CD4-positive, alpha-beta T cell treated with Interleukin-15 for 1 hour (primary cell): ENCODE results near the gene CCDC136.

Source experiments
- DNase-seq: peaks from one replicate; pipeline ENCODE4 v3.0.0-alpha.2; 2020

CCDC136 gene

DNA sequence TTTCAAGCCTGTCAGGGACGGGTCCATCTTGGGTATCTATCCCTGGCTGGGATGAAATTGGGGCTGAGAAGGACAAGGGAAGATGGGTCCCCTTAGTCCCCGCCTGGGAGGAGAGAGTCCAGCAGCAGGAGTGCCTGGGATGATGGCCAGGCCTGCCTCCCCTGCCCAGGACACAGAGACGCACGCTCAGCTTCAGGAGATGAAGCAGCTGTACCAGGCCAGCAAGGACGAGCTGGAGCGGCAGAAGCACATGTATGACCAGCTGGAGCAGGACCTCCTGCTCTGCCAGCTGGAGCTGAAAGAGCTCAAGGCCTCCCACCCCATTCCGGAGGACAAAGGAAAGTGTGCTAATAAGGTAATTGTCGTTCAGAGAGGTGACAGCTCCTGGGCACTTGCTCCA is 15.4 kb downstream of the CCDC136 start:
- DNase-seq = no peak

DNA sequence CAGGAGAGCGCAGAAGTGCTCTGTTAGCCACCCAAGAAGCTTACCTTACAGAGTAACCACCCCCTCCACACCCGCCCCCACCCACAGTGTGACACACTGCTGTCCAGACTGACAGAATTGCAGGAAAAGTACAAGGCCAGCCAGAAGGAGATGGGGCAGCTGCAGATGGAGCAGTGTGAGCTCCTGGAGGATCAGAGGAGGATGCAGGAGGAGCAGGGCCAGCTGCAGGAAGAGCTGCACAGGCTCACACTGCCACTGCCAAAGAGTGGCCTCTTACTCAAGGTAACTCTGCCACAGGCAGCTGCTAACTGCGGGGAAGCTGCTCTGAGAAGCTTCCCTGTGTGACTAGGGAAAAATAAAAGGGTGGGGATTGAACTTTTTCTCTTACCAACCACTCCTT is 17.6 kb downstream of the CCDC136 start:
- no peak for DNase-seq

DNA sequence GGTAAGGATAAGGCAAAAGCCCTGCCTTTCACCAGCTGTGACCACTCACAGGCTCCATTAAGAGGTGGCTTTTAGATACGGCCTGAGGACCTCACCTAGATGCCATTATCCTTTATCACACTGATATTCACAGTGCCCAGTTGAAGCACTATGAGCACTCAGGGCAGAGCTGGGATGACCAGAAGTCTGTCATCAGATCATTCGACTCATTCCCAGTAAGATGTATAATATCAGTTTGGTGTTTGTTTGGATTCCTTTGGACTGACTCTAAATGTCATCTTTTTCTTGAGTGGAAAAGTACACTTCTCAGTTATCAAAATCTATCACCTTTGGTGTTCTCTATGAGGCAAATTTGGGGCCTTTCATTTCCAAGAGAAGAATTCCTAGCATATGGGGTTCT is 18.7 kb downstream of the CCDC136 start:
- no peak for DNase-seq

DNA sequence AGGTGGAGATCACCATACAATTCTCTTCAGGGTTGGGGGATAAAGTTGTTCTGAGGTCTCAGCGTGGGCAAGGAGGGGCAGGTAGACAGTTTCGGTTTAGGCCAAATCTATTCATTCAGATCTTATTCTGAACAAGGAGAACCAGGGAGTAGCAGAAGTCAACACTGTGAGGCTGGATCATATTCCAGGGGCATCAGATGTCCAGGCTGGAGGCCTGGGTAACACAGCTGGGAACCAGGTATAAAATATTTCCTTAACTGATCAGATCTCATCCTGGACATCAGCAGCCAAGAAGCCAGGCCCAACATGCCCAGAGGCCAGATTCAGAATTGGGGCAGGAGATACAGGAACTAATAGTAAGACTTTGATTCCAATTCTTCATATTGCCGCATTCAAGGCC is 19.2 kb downstream of the CCDC136 start:
- DNase-seq = no peak

DNA sequence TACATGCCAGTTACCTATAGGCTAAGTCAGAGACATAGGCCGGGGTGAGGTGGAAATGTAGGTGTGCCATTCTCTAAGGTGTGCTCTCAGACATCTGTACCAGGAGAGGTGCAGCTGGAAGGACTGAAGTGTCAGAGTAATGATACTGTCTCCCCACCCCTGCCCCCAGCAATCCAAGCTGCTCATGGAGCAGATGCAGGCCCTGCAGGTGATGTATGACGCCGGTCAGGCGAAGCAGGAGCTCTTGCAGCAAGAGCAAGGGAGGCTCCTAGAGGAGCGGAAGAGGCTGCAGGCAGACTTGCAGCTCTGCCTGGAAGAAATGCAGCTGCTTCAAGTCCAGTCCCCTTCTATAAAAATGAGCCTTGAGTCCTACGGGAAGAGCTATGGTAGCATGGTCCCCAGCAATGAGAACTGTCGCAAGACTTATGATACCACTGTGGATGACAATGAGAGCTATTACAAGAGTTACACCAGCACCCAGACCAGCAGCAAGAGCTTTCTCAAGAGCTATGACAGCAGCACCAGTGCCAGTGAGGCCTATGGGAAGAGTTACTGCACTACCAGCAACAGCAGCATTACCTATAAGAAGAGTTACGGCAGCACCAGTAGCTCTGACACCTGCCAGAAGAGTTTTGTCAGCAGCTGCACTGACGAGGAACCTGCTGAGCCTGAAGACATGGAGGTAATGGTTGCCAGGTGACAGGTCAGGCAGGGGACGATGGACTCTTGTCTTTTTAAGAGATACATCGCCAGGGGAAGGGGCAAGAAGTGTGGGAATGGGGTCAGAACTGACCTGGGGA is 20.1 kb downstream of the CCDC136 start:
- no peak for DNase-seq

DNA sequence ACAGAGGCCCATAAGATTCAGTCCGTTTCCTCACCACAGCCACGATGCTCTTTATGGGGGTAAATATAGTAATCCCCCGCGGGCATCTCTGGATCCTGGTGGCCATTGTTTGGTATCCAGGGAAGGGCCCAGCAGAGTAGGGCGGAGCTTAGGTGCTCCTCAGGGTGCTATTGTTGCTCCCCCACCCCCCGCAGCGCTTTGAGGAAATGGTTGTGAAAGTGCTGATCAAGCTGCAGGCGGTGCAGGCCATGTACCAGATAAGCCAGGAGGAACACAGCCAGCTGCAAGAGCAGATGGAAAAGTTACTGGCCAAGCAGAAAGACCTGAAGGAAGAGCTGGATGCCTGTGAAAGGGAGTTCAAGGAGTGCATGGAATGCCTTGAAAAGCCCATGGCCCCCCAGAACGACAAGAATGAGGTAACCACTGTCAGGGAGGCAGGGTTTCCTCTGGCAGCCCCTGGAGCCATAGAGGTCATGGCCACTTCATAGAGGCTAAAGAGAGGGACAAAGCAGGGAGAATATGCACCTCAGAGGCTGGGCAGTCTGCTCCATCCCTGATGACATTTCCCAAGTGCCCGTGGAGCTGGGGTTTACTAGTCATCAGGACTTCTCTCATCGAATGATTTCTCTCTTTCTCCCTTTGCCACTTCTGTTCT is 20.9 kb downstream of the CCDC136 start:
- DNase-seq = no peak

DNA sequence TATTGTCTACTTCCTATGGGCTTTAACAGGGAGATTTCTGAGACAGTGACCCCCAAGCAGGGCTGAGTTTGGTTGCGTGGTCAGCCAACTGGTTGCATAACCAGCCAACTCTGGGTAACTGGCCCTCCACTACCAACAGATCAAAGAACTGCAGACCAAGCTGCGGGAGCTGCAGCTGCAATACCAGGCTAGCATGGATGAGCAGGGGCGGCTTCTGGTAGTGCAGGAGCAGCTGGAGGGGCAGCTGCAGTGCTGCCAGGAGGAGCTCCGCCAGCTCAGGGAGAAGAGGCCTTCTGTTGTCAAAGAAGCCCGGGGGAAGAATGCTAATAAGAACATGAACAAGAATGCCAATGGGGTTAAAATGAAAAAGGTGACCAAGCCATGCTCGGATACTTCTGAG is 22.7 kb downstream of the CCDC136 start:
- no peak for DNase-seq

DNA sequence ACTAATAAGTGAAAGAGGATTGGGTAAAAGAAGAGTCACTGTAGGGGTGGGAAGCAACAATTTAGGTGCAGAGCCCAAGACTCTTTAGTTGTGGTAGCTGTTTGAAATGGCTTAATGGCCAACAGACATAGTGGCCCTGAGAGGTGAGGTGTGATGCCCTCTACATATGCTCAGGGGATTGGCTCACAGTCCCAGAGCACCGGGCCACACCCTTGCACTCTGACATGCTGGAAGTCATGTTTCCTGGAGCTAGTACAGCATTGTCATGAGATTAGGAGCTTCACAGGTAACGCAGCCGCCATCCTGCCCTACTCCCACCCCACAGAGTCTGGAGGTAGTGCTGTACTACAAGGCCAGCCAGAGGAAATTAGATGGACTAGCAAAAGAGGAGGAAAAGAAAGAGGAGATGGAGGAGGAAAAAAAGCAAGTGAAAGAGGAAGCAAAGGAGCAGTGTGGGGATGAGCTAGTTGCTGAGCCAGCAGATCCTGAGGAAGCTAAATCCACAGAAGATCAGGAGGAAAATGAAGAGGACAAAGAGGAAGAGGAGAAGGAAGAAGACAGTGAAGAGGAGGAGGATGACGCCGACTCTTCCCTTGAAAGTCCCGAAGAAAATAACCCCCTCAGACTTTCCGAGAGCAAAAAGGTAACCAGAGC is 23.6 kb downstream of the CCDC136 start:
- DNase-seq = no peak

DNA sequence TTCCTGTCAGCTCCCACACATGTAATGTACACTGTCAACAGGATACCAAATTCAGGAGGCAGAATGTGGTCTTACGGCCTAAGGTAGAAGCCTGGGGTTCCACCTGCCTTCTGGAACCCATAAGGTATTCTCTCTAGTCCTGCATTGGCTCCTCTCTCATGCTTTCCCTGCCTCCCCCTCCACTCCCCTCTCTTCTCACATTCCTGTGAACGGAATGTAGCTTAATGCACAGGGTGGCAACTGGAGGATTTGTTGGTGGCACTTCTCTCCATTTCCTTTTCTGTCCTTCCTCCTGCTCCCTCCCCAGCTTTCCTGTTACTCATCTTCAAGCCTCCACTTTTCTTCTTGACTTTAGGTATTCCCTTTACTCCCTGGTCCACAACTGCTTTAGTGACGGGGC is 26.9 kb downstream of the CCDC136 start:
- no peak for DNase-seq

DNA sequence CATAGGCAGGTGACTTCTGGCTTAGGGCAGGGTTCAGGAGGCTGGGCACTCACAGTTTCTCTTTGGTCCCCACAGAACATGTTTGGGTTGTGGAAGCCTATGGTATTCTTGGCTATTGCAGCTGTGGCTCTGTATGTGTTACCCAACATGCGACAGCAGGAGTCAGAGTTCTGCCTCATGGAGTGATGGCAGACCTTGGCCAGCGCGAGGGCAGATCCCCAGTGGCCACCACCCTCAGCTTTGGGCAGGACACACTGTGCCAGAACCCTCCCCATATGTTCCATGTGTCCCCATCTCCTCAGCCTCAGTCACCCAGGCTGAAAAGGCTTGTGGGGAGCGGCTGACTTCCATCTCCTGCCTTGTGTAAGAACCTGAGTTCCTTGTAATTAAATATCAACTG is 30.0 kb downstream of the CCDC136 start:
- no peak for DNase-seq

DNA sequence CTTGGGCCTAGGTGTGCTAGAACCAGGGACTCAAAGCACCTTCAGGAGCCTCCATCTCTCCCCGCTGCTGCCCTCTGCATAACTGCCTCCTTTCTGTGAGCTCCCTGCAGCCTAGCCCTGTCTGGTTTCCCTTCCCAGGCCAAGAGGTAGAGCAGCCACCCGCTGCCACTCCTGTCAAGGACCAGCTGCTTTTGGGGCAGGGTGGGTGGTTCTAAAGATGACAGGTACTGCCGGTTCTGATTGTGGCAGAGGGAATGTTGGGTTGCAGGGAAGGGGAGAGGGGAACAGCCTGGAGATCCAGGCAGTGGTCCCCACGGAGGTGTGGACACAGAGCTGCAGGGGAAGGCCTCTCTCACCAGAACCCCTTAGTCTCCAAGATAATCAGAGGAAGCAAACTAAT is 34.7 kb downstream of the CCDC136 start:
- DNase-seq = no peak

DNA sequence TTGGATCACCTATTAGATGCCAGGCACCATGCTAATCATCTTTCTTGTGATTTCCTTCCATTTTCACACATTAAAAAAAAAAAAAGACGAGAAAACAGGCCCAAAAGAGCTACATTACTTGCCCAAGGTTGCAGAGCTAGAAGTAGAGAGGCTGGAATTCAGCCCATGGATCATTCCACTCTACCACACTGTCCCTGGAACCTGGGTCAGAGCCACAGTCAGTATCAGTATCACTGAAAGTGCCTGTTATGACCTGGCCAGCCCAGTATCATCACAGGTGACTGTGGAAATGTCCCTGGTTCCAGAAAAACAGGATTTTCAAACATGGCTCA is 35.1 kb downstream of the CCDC136 start:
- DNase-seq = no peak

DNA sequence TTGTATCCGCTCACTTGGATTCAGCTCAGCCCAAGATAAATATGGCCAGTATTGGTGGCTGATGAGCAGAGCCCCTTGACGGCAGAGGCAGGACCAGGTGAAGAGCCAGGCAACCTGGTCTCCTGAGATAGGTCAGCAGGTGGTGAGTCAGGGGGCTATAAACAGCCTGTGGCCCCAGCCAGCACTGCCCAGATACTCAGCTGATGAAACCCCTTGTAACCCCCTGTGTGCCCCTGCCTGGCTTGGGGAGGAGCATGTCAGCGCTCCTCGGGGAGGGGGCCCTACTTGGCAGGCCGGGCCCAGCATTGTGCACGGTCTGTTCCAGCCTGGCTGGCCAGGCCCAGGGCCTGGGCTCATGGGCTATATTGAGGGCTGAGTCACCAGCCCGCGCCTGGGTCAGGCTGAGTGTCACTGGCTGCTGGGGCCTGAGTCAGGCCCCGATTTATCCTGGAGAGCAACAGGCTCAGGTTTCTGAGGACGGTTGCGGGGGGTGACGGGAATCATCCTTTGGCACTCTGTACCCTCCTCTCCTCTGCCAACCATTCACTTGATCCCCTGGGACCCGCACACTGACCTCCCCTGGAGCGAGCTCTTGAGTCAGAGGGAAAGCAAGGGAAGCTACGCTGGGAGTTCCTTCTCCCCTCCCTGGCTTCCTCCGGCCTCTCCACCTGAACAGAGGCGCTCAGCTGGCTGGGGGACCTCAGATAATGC is 35.6 kb downstream of the CCDC136 start:
- DNase-seq = no peak

DNA sequence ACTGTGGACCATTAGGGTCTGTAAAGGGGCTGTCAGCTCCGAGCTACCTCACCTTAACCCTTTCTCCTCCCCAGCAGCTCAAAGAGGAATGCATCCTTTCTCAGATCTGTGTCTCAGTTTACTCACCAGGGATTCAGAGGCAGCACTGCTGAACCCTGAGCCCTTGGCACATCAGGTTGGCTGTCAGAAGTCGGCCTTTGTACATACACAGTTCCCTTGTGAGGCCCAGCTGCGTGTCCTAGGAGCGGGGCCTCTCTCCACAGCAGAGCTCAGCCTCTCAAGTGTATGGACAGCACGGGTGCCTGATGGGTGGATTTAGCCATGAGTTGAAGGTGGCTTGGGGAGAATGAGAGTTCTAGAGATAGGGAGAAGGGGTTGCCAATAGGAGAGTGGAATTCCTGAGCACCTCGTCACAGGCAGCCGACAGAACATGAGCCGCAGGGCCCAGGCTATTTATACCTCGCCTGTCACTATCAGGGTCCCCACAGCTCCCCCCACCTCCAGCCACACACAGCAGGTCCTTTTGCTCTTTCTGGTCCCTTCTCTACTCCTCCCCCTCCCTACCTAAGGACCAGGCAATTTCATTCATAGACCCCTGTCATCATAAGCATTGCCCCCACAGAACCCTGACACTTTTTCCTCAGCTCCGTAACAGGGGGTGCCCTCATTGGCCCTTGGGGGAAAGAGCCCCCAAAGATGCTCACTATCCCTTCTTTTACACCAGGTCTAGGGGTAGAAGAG is 36.4 kb downstream of the CCDC136 start:
- DNase-seq = no peak

DNA sequence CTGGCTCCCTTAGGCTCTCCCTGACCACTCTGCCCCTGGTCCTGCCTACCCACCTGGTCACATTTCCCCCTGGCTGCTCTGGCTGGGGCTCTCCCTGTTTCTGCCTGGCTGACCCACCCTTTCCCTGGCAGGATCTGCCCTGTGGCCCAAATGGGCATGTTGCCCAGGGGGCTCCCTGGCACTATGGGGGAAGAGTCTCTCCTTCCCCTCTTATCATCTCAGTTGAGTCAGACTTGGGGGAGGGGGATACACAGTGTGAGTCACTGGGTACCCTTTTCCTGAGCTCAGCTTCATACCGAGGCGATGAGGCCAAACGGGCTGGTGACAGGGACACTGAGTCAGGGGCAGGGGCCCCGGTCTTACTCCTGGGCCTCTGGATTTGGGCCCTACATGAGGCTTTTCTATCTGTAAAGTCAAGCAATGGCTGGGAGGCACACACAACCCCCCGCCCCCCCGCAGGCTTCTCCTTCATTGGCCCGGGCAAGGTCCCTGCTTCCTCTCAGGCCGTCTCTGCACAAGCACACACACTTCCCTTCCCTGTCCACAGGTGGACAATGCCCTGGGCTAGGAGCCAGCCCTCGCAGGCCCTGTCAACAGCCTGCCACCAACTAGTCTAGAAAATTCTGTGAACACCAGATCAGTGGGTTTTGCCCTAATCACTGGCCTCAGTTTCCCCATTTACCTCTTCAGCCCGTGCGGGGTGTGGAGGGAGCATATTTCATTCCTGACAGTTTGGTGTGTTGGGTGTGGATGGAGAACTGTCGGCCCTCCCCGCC is 37.8 kb downstream of the CCDC136 start:
- DNase-seq = no peak

DNA sequence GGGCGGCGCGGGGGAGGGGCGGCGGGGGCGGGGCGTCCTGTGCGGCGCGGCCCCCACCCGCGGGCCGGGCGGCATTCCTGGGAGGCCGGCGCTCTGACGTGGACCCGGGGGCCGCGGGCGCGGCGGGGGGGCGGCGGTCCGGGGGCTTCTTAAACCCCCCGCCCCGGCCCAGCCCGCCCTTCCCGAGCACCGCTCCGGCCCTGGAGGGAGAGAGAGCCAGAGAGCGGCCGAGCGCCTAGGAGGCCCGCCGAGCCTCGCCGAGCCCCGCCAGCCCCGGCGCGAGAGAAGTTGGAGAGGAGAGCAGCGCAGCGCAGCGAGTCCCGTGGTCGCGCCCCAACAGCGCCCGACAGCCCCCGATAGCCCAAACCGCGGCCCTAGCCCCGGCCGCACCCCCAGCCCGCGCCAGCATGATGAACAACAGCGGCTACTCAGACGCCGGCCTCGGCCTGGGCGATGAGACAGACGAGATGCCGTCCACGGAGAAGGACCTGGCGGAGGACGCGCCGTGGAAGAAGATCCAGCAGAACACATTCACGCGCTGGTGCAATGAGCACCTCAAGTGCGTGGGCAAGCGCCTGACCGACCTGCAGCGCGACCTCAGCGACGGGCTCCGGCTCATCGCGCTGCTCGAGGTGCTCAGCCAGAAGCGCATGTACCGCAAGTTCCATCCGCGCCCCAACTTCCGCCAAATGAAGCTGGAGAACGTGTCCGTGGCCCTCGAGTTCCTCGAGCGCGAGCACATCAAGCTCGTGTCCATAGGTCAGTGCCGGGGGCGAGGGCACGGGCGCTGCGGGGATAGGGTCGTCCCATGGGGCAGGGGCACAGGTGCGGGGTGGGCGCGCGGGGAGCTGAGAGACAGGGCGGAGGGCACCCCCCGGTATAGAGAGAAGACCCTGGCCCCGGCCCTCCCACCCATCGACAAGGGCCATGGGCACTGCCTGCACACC is 38.7 kb downstream of the CCDC136 start, which contains the start of gene FLNC:
FLNC (plus strand) TSS at position 176 of the 947 bp plus-strand sequence; CDS start at position 408, 232 bp downstream.
- peak; percentile 35 for DNase-seq

DNA sequence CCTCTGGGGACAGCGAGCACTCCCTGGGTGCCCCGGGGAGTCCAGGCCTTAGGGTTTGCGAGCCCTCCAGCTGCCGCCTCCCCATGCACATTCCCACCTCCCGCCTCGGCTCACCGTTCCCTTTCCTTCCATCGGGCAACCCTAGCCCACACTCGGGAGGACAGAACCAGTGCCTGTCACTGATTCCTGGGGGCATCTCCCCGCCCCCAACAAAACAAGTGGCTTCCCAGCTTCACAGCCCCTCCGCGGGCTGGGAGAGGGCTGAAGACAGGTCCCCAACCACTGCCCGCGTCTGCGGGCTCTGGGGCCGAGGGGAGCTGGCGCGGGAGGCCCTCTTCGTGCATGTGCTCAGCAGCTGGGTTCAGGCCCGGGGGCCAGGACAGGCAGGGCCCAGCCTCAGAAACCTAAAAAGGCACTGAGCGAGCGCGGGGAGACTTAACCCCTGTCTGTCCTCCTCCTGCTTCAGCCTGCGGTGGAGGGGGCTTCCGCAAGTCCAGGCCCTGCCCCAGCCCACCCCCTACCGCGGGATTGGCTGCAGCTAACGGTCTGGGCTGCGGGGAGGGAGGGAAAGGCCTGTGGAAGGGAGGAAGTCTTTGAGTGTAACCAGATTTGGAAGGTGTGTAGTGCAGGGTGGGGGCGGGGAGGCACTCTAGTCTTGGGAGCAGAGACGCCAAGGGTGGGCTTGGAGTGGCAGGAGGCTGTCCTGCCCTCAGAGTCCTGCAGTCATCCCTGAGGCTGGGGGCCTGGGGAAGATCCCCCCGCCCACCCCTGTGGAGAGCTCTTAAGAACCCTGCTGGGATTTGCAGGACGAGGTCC is 39.6 kb downstream of the CCDC136 start:
- DNase-seq = no peak

DNA sequence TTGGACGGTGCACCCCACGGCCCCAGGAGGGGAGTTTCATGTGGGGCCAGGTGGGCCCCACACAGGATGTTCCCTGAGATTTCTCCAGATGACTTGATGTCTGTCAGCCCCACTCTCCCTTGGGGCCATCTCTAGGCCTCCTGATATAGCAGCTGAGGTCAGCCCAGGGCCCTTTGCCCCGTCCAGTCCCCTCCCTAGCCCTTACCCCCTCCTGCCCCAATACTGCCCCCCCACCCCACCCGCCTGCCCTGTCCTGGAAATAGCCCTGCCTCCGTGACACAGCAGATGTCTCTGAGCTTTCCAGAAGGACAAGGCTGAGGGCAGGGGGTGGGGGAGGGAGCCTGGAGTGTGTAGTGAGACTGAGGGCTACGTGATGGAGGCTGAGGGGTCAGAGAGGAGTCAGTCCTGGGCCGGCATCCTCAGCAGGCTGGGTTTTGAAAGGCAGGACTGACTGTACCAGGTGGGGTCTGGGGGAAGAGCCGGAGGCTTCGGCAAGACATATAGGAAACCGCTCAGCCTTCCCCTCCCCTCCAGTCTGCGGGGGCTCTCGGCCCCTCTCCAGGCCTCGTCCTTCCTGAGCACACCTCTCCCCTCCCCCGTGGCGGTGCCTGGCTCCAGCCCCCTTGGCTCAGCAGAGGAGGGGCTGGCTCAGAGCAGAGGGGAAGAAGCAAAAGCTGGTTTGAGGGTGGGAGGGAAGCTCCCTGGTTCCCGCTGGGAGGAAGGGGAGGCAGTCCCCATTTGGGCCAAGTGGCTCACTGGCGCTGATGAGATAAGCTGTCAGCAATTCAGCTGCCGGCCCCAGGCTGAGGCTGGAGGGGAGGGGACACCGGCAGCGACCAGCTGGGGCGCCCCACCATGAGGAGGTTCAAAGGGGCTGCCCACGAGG is 40.5 kb downstream of the CCDC136 start:
- no peak for DNase-seq

DNA sequence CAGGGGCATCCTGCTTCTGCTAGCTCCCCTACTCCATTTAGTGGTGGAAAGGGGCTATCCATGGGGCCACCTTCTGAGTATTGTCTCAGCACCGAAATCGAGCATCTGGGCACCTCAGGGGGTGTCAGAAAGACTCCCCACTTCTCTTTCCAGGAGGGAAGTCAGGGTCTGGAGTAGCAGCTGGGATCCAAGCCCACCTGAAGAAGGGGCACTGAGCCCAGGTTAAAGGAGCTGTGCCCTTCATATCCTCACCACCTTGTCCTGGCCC is 41.0 kb downstream of the CCDC136 start:
- no peak for DNase-seq
